ENCODE results near the gene SOX1. TPM values are rescaled to one million over a fixed set of nuclear protein-coding genes. Genes with fewer than 3 reads are reported as not detected.

SOX1 gene
- total and polyA plus RNA-seq, 2 donors (not counting 1 experiment from before 2014, with no cell fraction given): not detected

DNA sequence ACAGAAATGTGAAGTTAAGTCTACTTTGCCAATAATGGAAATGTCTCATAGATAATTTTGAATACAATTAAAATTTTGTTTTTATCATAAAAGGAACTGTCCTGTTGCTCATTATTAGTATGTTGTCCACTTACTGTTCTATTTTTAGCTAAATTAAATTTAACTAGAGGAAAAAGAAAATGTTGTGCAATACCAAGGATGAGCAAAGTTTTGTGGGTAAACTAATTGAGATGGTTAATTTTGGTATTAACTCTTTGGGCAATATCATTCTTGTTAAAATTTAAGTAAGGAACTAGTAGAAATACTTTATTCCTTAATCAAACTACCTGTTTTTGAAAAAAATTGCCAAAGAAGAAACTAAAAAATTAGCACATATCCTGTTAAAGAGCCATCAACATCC is 43.5 kb downstream of the SOX1 start:
- H3K27ac ChIP-seq (ENCODE audit: low read length in 2 of 2): no peak overlapping the region
- no peaks in the 10 kb centered on the region for H3K36me3 ChIP-seq (replicated peaks in 1 of 2; ENCODE audit: control extremely low read depth in 1 of 2, control insufficient read depth in 1 of 2, extremely low read depth in 1 of 2, insufficient read depth in 2 of 2, low read length in 1 of 2)
- H3K4me1 Mint-ChIP-seq: peaks cover 3% of the 10 kb centered on the region
- H3K27me3 Mint-ChIP-seq: peaks cover 60% of the 10 kb centered on the region
- no peak overlapping the region for H3K4me3 Mint-ChIP-seq
- H3K79me2 ChIP-seq (ENCODE audit: control insufficient read depth, insufficient read depth, low read length): no peaks in the 10 kb centered on the region
- no peak overlapping the region for H2AFZ ChIP-seq (ENCODE audit: insufficient read depth, low read depth, low read length, poor library complexity, severe bottlenecking)
- H3K9ac ChIP-seq (ENCODE audit: low read length): no peak overlapping the region
- ChIA-PET CTCF (no interaction called here), POLR2A (no interaction called here)
- no peak overlapping the region for H3K4me2 ChIP-seq (replicated peaks; ENCODE audit: low read depth, low read length, poor library complexity, severe bottlenecking)
- no peak for ATAC-seq (ENCODE audit: low read depth)
- peaks cover 0 to 16% (median 4%) of the 10 kb centered on the region in 4 experiments for H3K27me3 ChIP-seq (replicated peaks in 1 of 4; ENCODE audit: control extremely low read depth in 1 of 4, control insufficient read depth in 3 of 4, insufficient read depth in 4 of 4, low read length in 3 of 4)
- no peak overlapping the region for H3K27ac Mint-ChIP-seq
- no peaks in the 10 kb centered on the region for H4K20me1 ChIP-seq (ENCODE audit: control insufficient read depth, insufficient read depth, low read length, poor library complexity, severe bottlenecking)
- H3K9me3 ChIP-seq (ENCODE audit: control extremely low read depth in 1 of 3, control insufficient read depth in 2 of 3, insufficient read depth in 1 of 3, low read length in 2 of 3): peaks cover 0 to 9% (median 0%) of the 10 kb centered on the region in 3 donors
- no peak overlapping the region for H3K4me3 ChIP-seq (ENCODE audit: control extremely low read depth in 1 of 5, extremely low read depth in 1 of 5, insufficient read depth in 1 of 5, low read depth in 2 of 5, low read length in 4 of 5)
- H3K4me1 ChIP-seq (ENCODE audit: control insufficient read depth in 2 of 2, insufficient read depth in 2 of 2, low read length in 2 of 2): no peaks in the 10 kb centered on the region
- no peak for DNase-seq
- intact Hi-C loops (cut with micrococcal nuclease): no loop called here
- no peaks in the 10 kb centered on the region for H3K9me3 Mint-ChIP-seq (ENCODE audit: insufficient read depth)
- TF ChIP-seq, protein P1, sequence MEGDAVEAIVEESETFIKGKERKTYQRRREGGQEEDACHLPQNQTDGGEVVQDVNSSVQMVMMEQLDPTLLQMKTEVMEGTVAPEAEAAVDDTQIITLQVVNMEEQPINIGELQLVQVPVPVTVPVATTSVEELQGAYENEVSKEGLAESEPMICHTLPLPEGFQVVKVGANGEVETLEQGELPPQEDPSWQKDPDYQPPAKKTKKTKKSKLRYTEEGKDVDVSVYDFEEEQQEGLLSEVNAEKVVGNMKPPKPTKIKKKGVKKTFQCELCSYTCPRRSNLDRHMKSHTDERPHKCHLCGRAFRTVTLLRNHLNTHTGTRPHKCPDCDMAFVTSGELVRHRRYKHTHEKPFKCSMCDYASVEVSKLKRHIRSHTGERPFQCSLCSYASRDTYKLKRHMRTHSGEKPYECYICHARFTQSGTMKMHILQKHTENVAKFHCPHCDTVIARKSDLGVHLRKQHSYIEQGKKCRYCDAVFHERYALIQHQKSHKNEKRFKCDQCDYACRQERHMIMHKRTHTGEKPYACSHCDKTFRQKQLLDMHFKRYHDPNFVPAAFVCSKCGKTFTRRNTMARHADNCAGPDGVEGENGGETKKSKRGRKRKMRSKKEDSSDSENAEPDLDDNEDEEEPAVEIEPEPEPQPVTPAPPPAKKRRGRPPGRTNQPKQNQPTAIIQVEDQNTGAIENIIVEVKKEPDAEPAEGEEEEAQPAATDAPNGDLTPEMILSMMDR (IDR thresholded peaks at IDR 0.05): no peak
- TF ChIP-seq EZH2 (IDR thresholded peaks at IDR 0.05; ENCODE audit: borderline replicate concordance, insufficient read depth, low read depth, low read length, poor library complexity, severe bottlenecking): no peak

DNA sequence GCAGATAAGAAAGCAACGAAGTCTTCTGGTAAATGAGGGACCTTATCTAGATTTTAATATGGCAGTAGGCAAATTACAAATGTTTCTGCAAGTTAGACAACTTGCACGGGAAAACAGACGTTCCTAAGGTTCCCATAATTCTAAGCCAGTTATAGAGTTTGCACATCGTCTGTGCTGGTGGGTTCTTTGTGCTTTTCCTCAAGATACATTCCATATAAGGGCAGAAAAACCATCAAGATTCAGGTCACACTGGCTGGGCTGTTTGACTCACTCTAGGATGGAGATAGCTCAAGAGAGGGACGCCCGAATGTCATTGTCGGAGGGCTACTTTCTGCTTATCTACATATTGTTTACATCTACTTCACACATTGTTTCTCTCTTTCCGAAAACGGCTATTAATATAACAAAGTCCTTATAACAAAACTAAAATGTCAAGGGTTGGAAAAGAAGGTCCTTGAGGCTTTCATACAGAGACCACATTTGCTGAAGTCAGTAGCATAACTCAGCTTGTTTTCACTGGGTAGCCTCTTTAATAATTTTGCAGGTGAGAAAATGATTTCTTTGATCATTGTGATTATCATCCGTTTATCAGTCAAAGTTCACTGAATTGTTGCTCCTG is 44.4 kb downstream of the SOX1 start:
- intact Hi-C loops (cut with micrococcal nuclease): no loop called here
- Mint-ChIP-seq H3K4me1 (peaks cover 2% of the 10 kb centered on the region), H3K9me3 (ENCODE audit: insufficient read depth) (no peaks in the 10 kb centered on the region), H3K4me3 (no peak overlapping the region), H3K27me3 (peaks cover 53% of the 10 kb centered on the region), H3K27ac (no peak overlapping the region)
- H3K27me3 ChIP-seq (replicated peaks in 1 of 4; ENCODE audit: control extremely low read depth in 1 of 4, control insufficient read depth in 3 of 4, insufficient read depth in 4 of 4, low read length in 3 of 4): peaks cover 0 to 14% (median 4%) of the 10 kb centered on the region in 4 experiments
- no peaks in the 10 kb centered on the region for H3K4me1 ChIP-seq (ENCODE audit: control insufficient read depth in 2 of 2, insufficient read depth in 2 of 2, low read length in 2 of 2)
- WGBS (ENCODE audit: insufficient coverage): no CpG with 5 or more reads among the region's 10 CpGs
- H3K9me3 ChIP-seq (ENCODE audit: control extremely low read depth in 1 of 3, control insufficient read depth in 2 of 3, insufficient read depth in 1 of 3, low read length in 2 of 3): peaks cover 0 to 13% (median 0%) of the 10 kb centered on the region in 3 donors
- H3K27ac ChIP-seq (ENCODE audit: low read length in 2 of 2): no peak overlapping the region
- no peak overlapping the region for H2AFZ ChIP-seq (ENCODE audit: insufficient read depth, low read depth, low read length, poor library complexity, severe bottlenecking)
- H3K9ac ChIP-seq (ENCODE audit: low read length): no peak overlapping the region
- ChIA-PET POLR2A (no interaction called here), CTCF (no interaction called here)
- no peak overlapping the region for H3K4me2 ChIP-seq (replicated peaks; ENCODE audit: low read depth, low read length, poor library complexity, severe bottlenecking)
- DNase-seq (no peak), ATAC-seq (ENCODE audit: low read depth) (no peak)
- TF ChIP-seq, protein P1 (IDR thresholded peaks at IDR 0.05): no peak
- TF ChIP-seq EZH2 (IDR thresholded peaks at IDR 0.05; ENCODE audit: borderline replicate concordance, insufficient read depth, low read depth, low read length, poor library complexity, severe bottlenecking): no peak
- no peaks in the 10 kb centered on the region for H4K20me1 ChIP-seq (ENCODE audit: control insufficient read depth, insufficient read depth, low read length, poor library complexity, severe bottlenecking)
- no peaks in the 10 kb centered on the region for H3K79me2 ChIP-seq (ENCODE audit: control insufficient read depth, insufficient read depth, low read length)
- H3K4me3 ChIP-seq (ENCODE audit: control extremely low read depth in 1 of 5, extremely low read depth in 1 of 5, insufficient read depth in 1 of 5, low read depth in 2 of 5, low read length in 4 of 5): no peak overlapping the region
- H3K36me3 ChIP-seq (replicated peaks in 1 of 2; ENCODE audit: control extremely low read depth in 1 of 2, control insufficient read depth in 1 of 2, extremely low read depth in 1 of 2, insufficient read depth in 2 of 2, low read length in 1 of 2): no peaks in the 10 kb centered on the region

All from B cell (primary cell).